Measurements from ENCODE around the gene ANK3. TPM values are rescaled to one million over a fixed set of nuclear protein-coding genes. Genes with fewer than 3 reads are reported as not detected.

The ANK3 gene
- polyA plus RNA-seq, 1 donor from 2014 or later = 114 TPM

DNA sequence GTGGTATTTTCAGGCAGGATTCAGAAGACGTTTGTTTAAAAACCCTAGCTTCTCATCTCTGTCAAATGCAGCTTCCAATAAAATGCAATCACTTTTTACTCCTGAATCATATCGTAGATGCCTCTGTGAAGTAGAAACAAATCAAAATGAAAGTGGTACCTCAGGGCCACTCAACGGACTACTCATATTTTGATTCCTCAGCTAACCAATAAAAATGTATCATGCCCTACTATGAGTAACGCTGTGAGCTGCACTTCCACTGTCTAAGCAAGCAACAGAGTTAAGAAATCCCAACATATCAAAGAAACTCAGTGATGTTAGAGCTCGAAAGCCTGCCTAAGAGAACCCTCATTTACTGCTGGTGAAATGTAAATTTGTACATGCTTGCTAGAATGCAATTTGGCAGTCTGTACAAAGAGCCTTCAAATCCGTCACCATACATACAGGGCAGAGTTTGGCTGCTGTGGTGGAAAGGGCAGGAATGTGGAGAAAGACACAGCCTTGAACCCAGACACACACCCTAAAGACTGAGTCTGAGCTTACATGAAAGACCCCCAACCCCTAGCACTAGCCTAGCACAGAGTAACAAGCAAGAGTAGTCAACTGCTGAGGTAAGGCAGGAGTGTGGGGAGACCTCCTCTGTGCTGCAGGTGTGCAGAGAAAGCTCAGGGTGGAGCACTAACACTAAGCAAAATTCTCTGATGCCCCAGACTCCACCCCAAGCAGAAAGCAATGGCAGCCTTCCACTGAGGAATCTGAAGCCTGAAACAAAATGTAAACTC lies 151.5 kb downstream of the ANK3 start:
- Histone ChIP-seq H3K27ac (ENCODE audit: low read length) (no peak overlapping the region), H3K9me3 (ENCODE audit: low read length) (no peaks in the 10 kb centered on the region), H3F3A (ENCODE audit: insufficient read depth, low read length, poor library complexity, severe bottlenecking) (no peaks in the 10 kb centered on the region), H2AFZ (ENCODE audit: low read depth, low read length) (no peak overlapping the region), H3K36me3 (ENCODE audit: insufficient read depth, low read length) (no peaks in the 10 kb centered on the region), H3K79me2 (replicated peaks; ENCODE audit: insufficient read depth, low read length) (peaks cover 3% of the 10 kb centered on the region), H4K20me1 (ENCODE audit: insufficient read depth) (no peaks in the 10 kb centered on the region), H3K27me3 (ENCODE audit: insufficient read depth, low read depth, low read length) (no peaks in the 10 kb centered on the region), H3K4me3 (ENCODE audit: low read length) (no peak overlapping the region), H3K4me2 (ENCODE audit: low read length) (no peak overlapping the region), H3K9ac (ENCODE audit: low read length) (no peak overlapping the region), H3K9me2 (ENCODE audit: insufficient read depth, low read length) (no peaks in the 10 kb centered on the region)
- TF ChIP-seq MXI1 (conservative IDR thresholded peaks at IDR 0.05; ENCODE audit: poor library complexity, severe bottlenecking) = no peak
- TF ChIP-seq POLR2AphosphoS5 (IDR thresholded peaks at IDR 0.05) = no peak
- no peak for TF ChIP-seq RAD21 (conservative IDR thresholded peaks at IDR 0.05)
- no peak for TF ChIP-seq SMC3 (conservative IDR thresholded peaks at IDR 0.05; ENCODE audit: poor library complexity)

GRCh38 chr10:60236869-60237524 lies 152.7 kb downstream of the ANK3 start:
- Histone ChIP-seq H3K27ac (ENCODE audit: low read length) (no peak overlapping the region), H3K9me2 (ENCODE audit: insufficient read depth, low read length) (no peaks in the 10 kb centered on the region), H3K4me2 (ENCODE audit: low read length) (no peak overlapping the region), H3K9ac (ENCODE audit: low read length) (no peak overlapping the region), H3K79me2 (replicated peaks; ENCODE audit: insufficient read depth, low read length) (peaks cover 3% of the 10 kb centered on the region), H3K27me3 (ENCODE audit: insufficient read depth, low read depth, low read length) (no peaks in the 10 kb centered on the region), H3K9me3 (ENCODE audit: low read length) (no peaks in the 10 kb centered on the region), H3F3A (ENCODE audit: insufficient read depth, low read length, poor library complexity, severe bottlenecking) (no peaks in the 10 kb centered on the region), H2AFZ (ENCODE audit: low read depth, low read length) (no peak overlapping the region), H3K4me3 (ENCODE audit: low read length) (no peak overlapping the region), H4K20me1 (ENCODE audit: insufficient read depth) (no peaks in the 10 kb centered on the region), H3K36me3 (ENCODE audit: insufficient read depth, low read length) (no peaks in the 10 kb centered on the region)
- TF ChIP-seq TAF1 (IDR thresholded peaks at IDR 0.05; ENCODE audit: low read depth) (no peak), RAD21 (conservative IDR thresholded peaks at IDR 0.05) (no peak), EZH2 (IDR thresholded peaks at IDR 0.05; ENCODE audit: borderline replicate concordance, insufficient read depth, low read length, poor library complexity, severe bottlenecking) (no peak), SMC3 (conservative IDR thresholded peaks at IDR 0.05; ENCODE audit: poor library complexity) (no peak), EP300 (conservative IDR thresholded peaks at IDR 0.05; ENCODE audit: poor library complexity, severe bottlenecking) (no peak), CTCF (IDR thresholded peaks at IDR 0.05; ENCODE audit: poor library complexity, severe bottlenecking) (no peak), POLR2AphosphoS5 (IDR thresholded peaks at IDR 0.05) (no peak), REST (IDR thresholded peaks at IDR 0.05; ENCODE audit: borderline replicate concordance) (no peak), MXI1 (conservative IDR thresholded peaks at IDR 0.05; ENCODE audit: poor library complexity, severe bottlenecking) (no peak)
